Measurements from ENCODE around the gene ABCA10. TPM values are rescaled to one million over a fixed set of nuclear protein-coding genes. Genes with fewer than 3 reads are reported as not detected.
"Not testable (repeated sequence)": the region's sequence is repeated elsewhere in the genome, so short reads cannot be mapped to it uniquely, and the experiment has no call there.

Gene ABCA10
- total RNA-seq: 1 to 10 TPM in 1 of 2 donors, under 1 TPM in 1; 0.11 to 1.4 TPM

- ATAC-seq (no peak), DNase-seq (ENCODE audit: low spot score in 2 of 2) (no peak)
- H3K27ac Mint-ChIP-seq: no peak within 1 kb of the TSS
- H3K9me3 Mint-ChIP-seq: peaks cover 20 to 22% of the 10 kb centered on the region in 2 donors
- peaks cover 0 to 19% of the 10 kb centered on the region in 2 donors for H3K36me3 Mint-ChIP-seq
Measured at GRCh38 chr17:69228576-69228975, at the start of gene ABCA10. Gene ABCA10 (minus strand): TSS chr17:69228824. CDS start chr17:69225358, 3,466 bp downstream.

GRCh38 chr17:69276279-69276678, 47.7 kb upstream of the ABCA10 start:
- peaks cover 11 to 14% of the 10 kb centered on the region in 2 donors for H3K36me3 Mint-ChIP-seq
- not testable (repeated sequence) for H3K27ac Mint-ChIP-seq; DNase-seq (ENCODE audit: low spot score in 2 of 2); ATAC-seq; H3K9me3 Mint-ChIP-seq

- no peak for ATAC-seq
- Mint-ChIP-seq H3K27ac (no peak overlapping the region), H3K36me3 (peaks cover 11 to 14% of the 10 kb centered on the region in 2 donors), H3K9me3 (no peaks in the 10 kb centered on the region)
- no peak for DNase-seq (ENCODE audit: low spot score in 2 of 2)
Measured at GRCh38 chr17:69275751-69276150, 47.1 kb upstream of the ABCA10 start.

- Mint-ChIP-seq H3K36me3 (no peaks in the 10 kb centered on the region), H3K27ac (no peak overlapping the region), H3K9me3 (no peaks in the 10 kb centered on the region)
- ATAC-seq (no peak), DNase-seq (ENCODE audit: low spot score in 2 of 2) (no peak)
Measured at GRCh38 chr17:69271023-69271422, 42.4 kb upstream of the ABCA10 start.

GRCh38 chr17:69269131-69269998, 40.7 kb upstream of the ABCA10 start:
- no peak for DNase-seq (ENCODE audit: low spot score in 2 of 2)
- H3K9me3 Mint-ChIP-seq: no peaks in the 10 kb centered on the region
- no peak overlapping the region for H3K27ac Mint-ChIP-seq
- peaks cover 0 to under 1% of the 10 kb centered on the region in 2 donors for H3K36me3 Mint-ChIP-seq
- ATAC-seq: no peak

GRCh38 chr17:69268543-69269014, 40.0 kb upstream of the ABCA10 start:
- H3K36me3 Mint-ChIP-seq: peaks cover 5 to 8% of the 10 kb centered on the region in 2 donors
- no peak overlapping the region for H3K27ac Mint-ChIP-seq
- ATAC-seq: no peak
- H3K9me3 Mint-ChIP-seq: no peaks in the 10 kb centered on the region
- no peak for DNase-seq (ENCODE audit: low spot score in 2 of 2)

- DNase-seq (ENCODE audit: low spot score in 2 of 2) (no peak), ATAC-seq (no peak)
- Mint-ChIP-seq H3K9me3 (no peaks in the 10 kb centered on the region), H3K27ac (no peak overlapping the region), H3K36me3 (peaks cover 5 to 10% of the 10 kb centered on the region in 2 donors)
Measured at GRCh38 chr17:69267219-69267618, 38.6 kb upstream of the ABCA10 start.

GRCh38 chr17:69265873-69266272, 37.2 kb upstream of the ABCA10 start:
- no peak overlapping the region for H3K27ac Mint-ChIP-seq
- peaks cover 5 to 10% of the 10 kb centered on the region in 2 donors for H3K36me3 Mint-ChIP-seq
- no peaks in the 10 kb centered on the region for H3K9me3 Mint-ChIP-seq
- ATAC-seq: no peak
- DNase-seq (ENCODE audit: low spot score in 2 of 2): no peak

GRCh38 chr17:69254187-69254586, 25.6 kb upstream of the ABCA10 start:
- H3K9me3 Mint-ChIP-seq: no peaks in the 10 kb centered on the region
- H3K36me3 Mint-ChIP-seq: no peaks in the 10 kb centered on the region
- no peak overlapping the region for H3K27ac Mint-ChIP-seq
- DNase-seq (ENCODE audit: low spot score in 2 of 2) (no peak), ATAC-seq (no peak)

GRCh38 chr17:69250641-69251040, 22.0 kb upstream of the ABCA10 start:
- Mint-ChIP-seq H3K36me3 (no peaks in the 10 kb centered on the region), H3K9me3 (no peaks in the 10 kb centered on the region), H3K27ac (no peak overlapping the region)
- no peak for ATAC-seq
- no peak for DNase-seq (ENCODE audit: low spot score in 2 of 2)

GRCh38 chr17:69246726-69247375, 18.2 kb upstream of the ABCA10 start:
- DNase-seq (ENCODE audit: low spot score in 2 of 2) (no peak), ATAC-seq (peak in 1 of 2 donors; percentile 44)
- Mint-ChIP-seq H3K9me3 (no peaks in the 10 kb centered on the region), H3K27ac (no peak overlapping the region), H3K36me3 (no peaks in the 10 kb centered on the region)

- Mint-ChIP-seq H3K36me3 (no peaks in the 10 kb centered on the region), H3K9me3 (no peaks in the 10 kb centered on the region), H3K27ac (no peak overlapping the region)
- no peak for DNase-seq (ENCODE audit: low spot score in 2 of 2)
- no peak for ATAC-seq
Measured at GRCh38 chr17:69246202-69246601, 17.6 kb upstream of the ABCA10 start.

GRCh38 chr17:69245617-69246016, 17.0 kb upstream of the ABCA10 start:
- H3K9me3 Mint-ChIP-seq: no peaks in the 10 kb centered on the region
- peaks cover 0 to 3% of the 10 kb centered on the region in 2 donors for H3K36me3 Mint-ChIP-seq

GRCh38 chr17:69239611-69240600, 11.3 kb upstream of the ABCA10 start:
- H3K36me3 Mint-ChIP-seq: peaks cover 0 to 9% of the 10 kb centered on the region in 2 donors
- H3K27ac Mint-ChIP-seq: no peak overlapping the region
- H3K9me3 Mint-ChIP-seq: no peaks in the 10 kb centered on the region
- DNase-seq (ENCODE audit: low spot score in 2 of 2) (no peak), ATAC-seq (no peak)

More at GRCh38 chr17:69245617-69246016, 17.0 kb upstream of the ABCA10 start:
- H3K27ac Mint-ChIP-seq: no peak overlapping the region
- no peak for ATAC-seq
- DNase-seq (ENCODE audit: low spot score in 2 of 2): no peak

- ATAC-seq: no peak
- no peak for DNase-seq (ENCODE audit: low spot score in 2 of 2)
- Mint-ChIP-seq H3K36me3 (peaks cover 0 to 22% of the 10 kb centered on the region in 2 donors), H3K27ac (no peak overlapping the region), H3K9me3 (peaks cover 12 to 18% of the 10 kb centered on the region in 2 donors)
Measured at GRCh38 chr17:69236946-69237345, 8.3 kb upstream of the ABCA10 start.

GRCh38 chr17:69236464-69236863, 7.8 kb upstream of the ABCA10 start:
- no peak for DNase-seq (ENCODE audit: low spot score in 2 of 2)
- H3K9me3 Mint-ChIP-seq: peaks cover 12 to 21% of the 10 kb centered on the region in 2 donors
- H3K36me3 Mint-ChIP-seq: peaks cover 0 to 23% of the 10 kb centered on the region in 2 donors
- ATAC-seq: no peak
- H3K27ac Mint-ChIP-seq: no peak overlapping the region
